COR-L47 (cell line): ENCODE measurements around the gene C16orf96.

ENCODE experiments used
- DNase-seq: peaks from one replicate; lab custom pipeline; 2025; lab: John Stamatoyannopoulos, UW

C16orf96 gene

GRCh38 chr16:4649744-4650442 is 93.8 kb downstream of the C16orf96 start:
- no peak for DNase-seq
